ENCODE results near the gene CEP78. TPM values are rescaled to one million over a fixed set of nuclear protein-coding genes. Genes with fewer than 3 reads are reported as not detected.
"Not testable (repeated sequence)": the region's sequence is repeated elsewhere in the genome, so short reads cannot be mapped to it uniquely, and the experiment has no call there.

The CEP78 gene
- total RNA-seq, 1 experiment from 2014 or later, result 38.2 TPM

GRCh38 chr9:78221425-78221824 lies 14.4 kb upstream of the CEP78 start:
- no peak for DNase-seq
- Histone ChIP-seq H3K79me2 (ENCODE audit: low read length) (no peaks in the 10 kb centered on the region), H3K9me2 (replicated peaks; ENCODE audit: insufficient read depth, low read length) (no peaks in the 10 kb centered on the region), H3K36me3 (ENCODE audit: insufficient read depth, low read length) (no peaks in the 10 kb centered on the region), H3K4me3 (ENCODE audit: low read length) (no peak overlapping the region), H3K27ac (ENCODE audit: low read length) (no peak overlapping the region), H3K9me3 (ENCODE audit: low read length) (no peaks in the 10 kb centered on the region), H3K27me3 (ENCODE audit: low read length) (no peaks in the 10 kb centered on the region), H3K4me1 (ENCODE audit: low read length) (no peaks in the 10 kb centered on the region), H3K9ac (ENCODE audit: low read length) (no peak overlapping the region), H4K20me1 (ENCODE audit: insufficient read depth, low read depth, low read length) (no peaks in the 10 kb centered on the region), H3K4me2 (ENCODE audit: low read depth, low read length, poor library complexity, severe bottlenecking) (no peak overlapping the region), H2AFZ (ENCODE audit: low read length) (no peak overlapping the region)

GRCh38 chr9:78221841-78222240 lies 14.0 kb upstream of the CEP78 start:
- not testable (repeated sequence) for DNase-seq; H3K27ac ChIP-seq (ENCODE audit: low read length); H3K9me2 ChIP-seq (replicated peaks; ENCODE audit: insufficient read depth, low read length); H3K79me2 ChIP-seq (ENCODE audit: low read length); H3K27me3 ChIP-seq (ENCODE audit: low read length); H3K9me3 ChIP-seq (ENCODE audit: low read length); H3K4me1 ChIP-seq (ENCODE audit: low read length); H3K9ac ChIP-seq (ENCODE audit: low read length); H3K4me3 ChIP-seq (ENCODE audit: low read length); H3K36me3 ChIP-seq (ENCODE audit: insufficient read depth, low read length); H4K20me1 ChIP-seq (ENCODE audit: insufficient read depth, low read depth, low read length); H2AFZ ChIP-seq (ENCODE audit: low read length); H3K4me2 ChIP-seq (ENCODE audit: low read depth, low read length, poor library complexity, severe bottlenecking)

GRCh38 chr9:78230761-78231160 lies 5.1 kb upstream of the CEP78 start:
- H3K4me1 ChIP-seq (ENCODE audit: low read length), result peaks cover 6% of the 10 kb centered on the region
- H4K20me1 ChIP-seq (ENCODE audit: insufficient read depth, low read depth, low read length), result no peaks in the 10 kb centered on the region
- no peak overlapping the region for H3K27ac ChIP-seq (ENCODE audit: low read length)
- no peak overlapping the region for H2AFZ ChIP-seq (ENCODE audit: low read length)
- no peak overlapping the region for H3K4me2 ChIP-seq (ENCODE audit: low read depth, low read length, poor library complexity, severe bottlenecking)
- H3K9ac ChIP-seq (ENCODE audit: low read length), result no peak overlapping the region
- no peak overlapping the region for H3K4me3 ChIP-seq (ENCODE audit: low read length)
- no peaks in the 10 kb centered on the region for H3K79me2 ChIP-seq (ENCODE audit: low read length)
- H3K9me3 ChIP-seq (ENCODE audit: low read length), result no peaks in the 10 kb centered on the region
- no peaks in the 10 kb centered on the region for H3K27me3 ChIP-seq (ENCODE audit: low read length)
- no peaks in the 10 kb centered on the region for H3K36me3 ChIP-seq (ENCODE audit: insufficient read depth, low read length)
- H3K9me2 ChIP-seq (replicated peaks; ENCODE audit: insufficient read depth, low read length), result no peaks in the 10 kb centered on the region
- no peak for DNase-seq

GRCh38 chr9:78232471-78232870 lies 3.4 kb upstream of the CEP78 start:
- H3K9ac ChIP-seq (ENCODE audit: low read length); H3K4me3 ChIP-seq (ENCODE audit: low read length); H3K27ac ChIP-seq (ENCODE audit: low read length); H3K9me3 ChIP-seq (ENCODE audit: low read length); H4K20me1 ChIP-seq (ENCODE audit: insufficient read depth, low read depth, low read length); DNase-seq; H3K36me3 ChIP-seq (ENCODE audit: insufficient read depth, low read length); H3K4me2 ChIP-seq (ENCODE audit: low read depth, low read length, poor library complexity, severe bottlenecking); H3K9me2 ChIP-seq (replicated peaks; ENCODE audit: insufficient read depth, low read length); H2AFZ ChIP-seq (ENCODE audit: low read length); H3K27me3 ChIP-seq (ENCODE audit: low read length): not testable (repeated sequence)
- Histone ChIP-seq H3K79me2 (ENCODE audit: low read length) (peaks cover 13% of the 10 kb centered on the region), H3K4me1 (ENCODE audit: low read length) (peaks cover 11% of the 10 kb centered on the region)

- peaks cover 36% of the 10 kb centered on the region for H3K79me2 ChIP-seq (ENCODE audit: low read length)
- peaks cover 27% of the 10 kb centered on the region for H3K4me1 ChIP-seq (ENCODE audit: low read length)
- H4K20me1 ChIP-seq (ENCODE audit: insufficient read depth, low read depth, low read length), result no peaks in the 10 kb centered on the region
- H3K27ac ChIP-seq (ENCODE audit: low read length), result no peak overlapping the region
- no peaks in the 10 kb centered on the region for H3K36me3 ChIP-seq (ENCODE audit: insufficient read depth, low read length)
- H3K9me3 ChIP-seq (ENCODE audit: low read length), result no peaks in the 10 kb centered on the region
- H3K4me3 ChIP-seq (ENCODE audit: low read length), result peak overlapping the region; percentile 97
- H3K27me3 ChIP-seq (ENCODE audit: low read length), result no peaks in the 10 kb centered on the region
- 0 out of 2 replicates have a peak overlapping the region, but pooled peaks have one; percentile 44 for H2AFZ ChIP-seq (ENCODE audit: low read length)
- DNase-seq, result no peak
- peak overlapping the region; percentile 90 for H3K9ac ChIP-seq (ENCODE audit: low read length)
- H3K9me2 ChIP-seq (replicated peaks; ENCODE audit: insufficient read depth, low read length), result no peaks in the 10 kb centered on the region
- peak overlapping the region; percentile 83 for H3K4me2 ChIP-seq (ENCODE audit: low read depth, low read length, poor library complexity, severe bottlenecking)
Measured at GRCh38 chr9:78234810-78235209, 1.1 kb upstream of the CEP78 start.

GRCh38 chr9:78235256-78235761 lies 566 bp upstream of the CEP78 start:
- H2AFZ ChIP-seq (ENCODE audit: low read length), result peak overlapping the region; percentile 44; the same call in 1 of the 2 replicates
- H3K9me3 ChIP-seq (ENCODE audit: low read length), result no peaks in the 10 kb centered on the region
- peak overlapping the region; percentile 90 for H3K9ac ChIP-seq (ENCODE audit: low read length)
- peak overlapping the region; percentile 97 for H3K4me3 ChIP-seq (ENCODE audit: low read length)
- H3K4me1 ChIP-seq (ENCODE audit: low read length), result peaks cover 27% of the 10 kb centered on the region
- no peaks in the 10 kb centered on the region for H3K36me3 ChIP-seq (ENCODE audit: insufficient read depth, low read length)
- peak; percentile 43 for DNase-seq
- H3K79me2 ChIP-seq (ENCODE audit: low read length), result peaks cover 37% of the 10 kb centered on the region
- H3K27ac ChIP-seq (ENCODE audit: low read length), result no peak overlapping the region
- no peaks in the 10 kb centered on the region for H3K9me2 ChIP-seq (replicated peaks; ENCODE audit: insufficient read depth, low read length)
- H3K4me2 ChIP-seq (ENCODE audit: low read depth, low read length, poor library complexity, severe bottlenecking), result peak overlapping the region; percentile 83
- H3K27me3 ChIP-seq (ENCODE audit: low read length), result no peaks in the 10 kb centered on the region
- no peaks in the 10 kb centered on the region for H4K20me1 ChIP-seq (ENCODE audit: insufficient read depth, low read depth, low read length)

GRCh38 chr9:78236551-78236910 lies 656 bp downstream of the CEP78 start:
- peak overlapping the region; percentile 97 for H3K4me3 ChIP-seq (ENCODE audit: low read length)
- H3K36me3 ChIP-seq (ENCODE audit: insufficient read depth, low read length), result peaks cover 7% of the 10 kb centered on the region; the same call in 1 of the 2 replicates
- no peaks in the 10 kb centered on the region for H3K9me3 ChIP-seq (ENCODE audit: low read length)

GRCh38 chr9:78238046-78239038 lies 2.5 kb downstream of the CEP78 start:
- Histone ChIP-seq H3K9ac (ENCODE audit: low read length) (no peak overlapping the region), H3K9me3 (ENCODE audit: low read length) (no peaks in the 10 kb centered on the region), H3K4me1 (ENCODE audit: low read length) (peaks cover 27% of the 10 kb centered on the region), H4K20me1 (ENCODE audit: insufficient read depth, low read depth, low read length) (no peaks in the 10 kb centered on the region), H3K36me3 (ENCODE audit: insufficient read depth, low read length) (peaks cover 20% of the 10 kb centered on the region; the same call in 1 of the 2 replicates), H2AFZ (ENCODE audit: low read length) (no peak overlapping the region), H3K4me2 (ENCODE audit: low read depth, low read length, poor library complexity, severe bottlenecking) (peak overlapping the region; percentile 83), H3K79me2 (ENCODE audit: low read length) (peaks cover 43% of the 10 kb centered on the region), H3K9me2 (replicated peaks; ENCODE audit: insufficient read depth, low read length) (no peaks in the 10 kb centered on the region), H3K27me3 (ENCODE audit: low read length) (no peaks in the 10 kb centered on the region), H3K4me3 (ENCODE audit: low read length) (no peak overlapping the region), H3K27ac (ENCODE audit: low read length) (no peak overlapping the region)
- DNase-seq, result no peak

More at GRCh38 chr9:78236551-78236910, 656 bp downstream of the CEP78 start:
- peak; percentile 72 for DNase-seq
- Histone ChIP-seq H3K9ac (ENCODE audit: low read length) (peak overlapping the region; percentile 90), H2AFZ (ENCODE audit: low read length) (peak overlapping the region; percentile 93), H3K27me3 (ENCODE audit: low read length) (no peaks in the 10 kb centered on the region), H3K27ac (ENCODE audit: low read length) (peak overlapping the region; percentile 62), H3K9me2 (replicated peaks; ENCODE audit: insufficient read depth, low read length) (no peaks in the 10 kb centered on the region), H3K4me1 (ENCODE audit: low read length) (peaks cover 27% of the 10 kb centered on the region), H3K79me2 (ENCODE audit: low read length) (peaks cover 38% of the 10 kb centered on the region), H4K20me1 (ENCODE audit: insufficient read depth, low read depth, low read length) (no peaks in the 10 kb centered on the region), H3K4me2 (ENCODE audit: low read depth, low read length, poor library complexity, severe bottlenecking) (peak overlapping the region; percentile 83)
